Medulla oblongata (tissue), 1 donor: Measurements from ENCODE around the gene MUC5AC.
"Not testable (repeated sequence)": the region's sequence is repeated elsewhere in the genome, so short reads cannot be mapped to it uniquely, and the experiment has no call there.

Source experiments
- DNase-seq: peaks from one replicate; pipeline ENCODE4 v3.0.0-alpha.2; 2015; ENCODE audit errors: extremely low spot score

The MUC5AC gene

GRCh38 chr11:1157645-1158591 is at the start of gene MUC5AC:
MUC5AC (plus strand) TSS chr11:1157953; CDS start chr11:1158000, 47 bp downstream.
- DNase-seq: no peak

- DNase-seq: no peak
Observed at GRCh38 chr11:1108246-1108900, 49.4 kb upstream of the MUC5AC start.

- DNase-seq: no peak
Observed at GRCh38 chr11:1109101-1109917, 48.4 kb upstream of the MUC5AC start.

- no peak for DNase-seq
Observed at GRCh38 chr11:1109918-1110705, 47.6 kb upstream of the MUC5AC start.

GRCh38 chr11:1111545-1112212 is 46.1 kb upstream of the MUC5AC start:
- DNase-seq: no peak

- no peak for DNase-seq
Observed at GRCh38 chr11:1112351-1113191, 45.2 kb upstream of the MUC5AC start.

GRCh38 chr11:1113405-1114201 is 44.1 kb upstream of the MUC5AC start:
- no peak for DNase-seq

- DNase-seq: not testable (repeated sequence)
Observed at GRCh38 chr11:1115292-1115691, 42.5 kb upstream of the MUC5AC start.

GRCh38 chr11:1116104-1116503 is 41.6 kb upstream of the MUC5AC start:
- DNase-seq: no peak

- no peak for DNase-seq
Observed at GRCh38 chr11:1116666-1117390, 40.9 kb upstream of the MUC5AC start.

GRCh38 chr11:1117992-1118391 is 39.8 kb upstream of the MUC5AC start:
- no peak for DNase-seq

GRCh38 chr11:1118755-1119603 is 38.8 kb upstream of the MUC5AC start:
- no peak for DNase-seq

GRCh38 chr11:1119604-1120146 is 38.1 kb upstream of the MUC5AC start:
- no peak for DNase-seq

GRCh38 chr11:1120532-1121330 is 37.0 kb upstream of the MUC5AC start:
- DNase-seq: no peak

GRCh38 chr11:1121331-1121812 is 36.4 kb upstream of the MUC5AC start:
- DNase-seq: no peak
